Measurements from ENCODE around the gene BRME1.

DNA sequence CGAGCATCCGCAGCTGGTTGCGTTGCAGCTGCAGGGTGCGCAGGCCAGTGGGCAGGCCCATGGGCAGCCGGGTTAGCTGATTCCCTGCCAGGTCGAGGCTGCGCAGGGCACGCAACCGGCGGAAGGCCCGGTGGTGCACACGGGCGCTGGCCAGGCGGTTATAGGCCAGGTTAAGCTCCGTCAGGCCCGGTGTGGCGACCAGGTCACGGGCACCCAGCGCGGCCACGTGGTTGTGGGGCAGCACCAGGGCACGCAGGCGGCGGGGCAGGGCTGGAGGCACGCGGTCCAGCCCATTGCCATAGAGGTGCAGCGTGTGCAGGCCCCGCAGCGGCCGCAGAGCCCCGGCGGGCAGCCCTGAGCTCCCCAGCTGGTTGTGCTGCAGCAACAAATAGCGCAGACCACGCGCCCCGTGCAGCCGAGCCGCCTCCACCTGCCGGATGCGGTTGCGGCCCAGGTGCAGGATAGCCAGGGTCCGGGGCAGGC is 27.0 kb upstream of the BRME1 start:
- TF ChIP-seq CTCF (IDR thresholded peaks at IDR 0.05) (no peak), POLR2A (IDR thresholded peaks at IDR 0.05) (no peak)

All from Peyer's patch (tissue), 4 donors.